Measurements from ENCODE around the gene OLFML1. TPM values are rescaled to one million over a fixed set of nuclear protein-coding genes. Genes with fewer than 3 reads are reported as not detected.

OLFML1 gene
- total RNA-seq, 2 experiments from 2014 or later, result not detected

GRCh38 chr11:7449211-7449840 is 36.0 kb upstream of the OLFML1 start:
- H2AFZ ChIP-seq (ENCODE audit: low read length), result no peak overlapping the region
- H3K27ac ChIP-seq (ENCODE audit: low read depth, low read length, poor library complexity, severe bottlenecking), result no peak overlapping the region
- intact Hi-C loops (cut with micrococcal nuclease; ENCODE audit: unreplicated experiment), result no loop called here
- no peaks in the 10 kb centered on the region for H3K9me3 ChIP-seq (ENCODE audit: low read length)
- H3K9me2 ChIP-seq (ENCODE audit: insufficient read depth, low read length), result no peaks in the 10 kb centered on the region
- H4K20me1 ChIP-seq (ENCODE audit: insufficient read depth, low read length), result no peaks in the 10 kb centered on the region
- CTCF ChIA-PET (ENCODE audit: unreplicated experiment), result no interaction called here
- H3K79me2 ChIP-seq (ENCODE audit: insufficient read depth, low read depth, low read length), result no peaks in the 10 kb centered on the region
- H3K36me3 ChIP-seq (ENCODE audit: insufficient read depth, low read length), result no peaks in the 10 kb centered on the region
- DNase-seq (ENCODE audit: low spot score), result no peak
- no TSS peak for BruUV-seq (replicated peaks)
- TF ChIP-seq EZH2phosphoT487 (IDR thresholded peaks at IDR 0.05; ENCODE audit: borderline replicate concordance, low read depth, low read length) (no peak), CTCF (conservative IDR thresholded peaks at IDR 0.05; ENCODE audit: low read length) (no peak)
- no peak overlapping the region for H3K4me3 ChIP-seq (ENCODE audit: low read depth, low read length, poor library complexity, severe bottlenecking)
- H3K4me1 ChIP-seq (ENCODE audit: insufficient read depth, low read length, poor library complexity, severe bottlenecking), result peaks cover 7% of the 10 kb centered on the region
- H3K4me2 ChIP-seq (ENCODE audit: low read length), result no peak overlapping the region
- POLR2A ChIA-PET, result interaction anchor here (2.0 to 2.1 kb wide), 2 partner anchors 11 to 13 kb away, joined by 7 read pairs; no protein-coding TSS in a partner anchor

- BruUV-seq (replicated peaks), result no TSS peak
Measured at GRCh38 chr11:7449841-7450214, 35.5 kb upstream of the OLFML1 start.

More at GRCh38 chr11:7449841-7450214, 35.5 kb upstream of the OLFML1 start:
- H4K20me1 ChIP-seq (ENCODE audit: insufficient read depth, low read length), result no peaks in the 10 kb centered on the region
- intact Hi-C loops (cut with micrococcal nuclease; ENCODE audit: unreplicated experiment), result no loop called here
- H2AFZ ChIP-seq (ENCODE audit: low read length), result no peak overlapping the region
- no peak overlapping the region for H3K27ac ChIP-seq (ENCODE audit: low read depth, low read length, poor library complexity, severe bottlenecking)
- H3K4me2 ChIP-seq (ENCODE audit: low read length), result no peak overlapping the region
- H3K4me3 ChIP-seq (ENCODE audit: low read depth, low read length, poor library complexity, severe bottlenecking), result no peak overlapping the region
- no peaks in the 10 kb centered on the region for H3K36me3 ChIP-seq (ENCODE audit: insufficient read depth, low read length)
- ChIA-PET POLR2A (interaction anchor here (0.9 to 2.1 kb wide), 3 partner anchors 9 to 13 kb away, joined by 3 to 7 read pairs (median 7); no protein-coding TSS in a partner anchor), CTCF (ENCODE audit: unreplicated experiment) (no interaction called here)
- H3K79me2 ChIP-seq (ENCODE audit: insufficient read depth, low read depth, low read length), result no peaks in the 10 kb centered on the region
- H3K9me2 ChIP-seq (ENCODE audit: insufficient read depth, low read length), result no peaks in the 10 kb centered on the region
- H3K9me3 ChIP-seq (ENCODE audit: low read length), result no peaks in the 10 kb centered on the region
- H3K4me1 ChIP-seq (ENCODE audit: insufficient read depth, low read length, poor library complexity, severe bottlenecking), result peaks cover 7% of the 10 kb centered on the region
- TF ChIP-seq CTCF (conservative IDR thresholded peaks at IDR 0.05; ENCODE audit: low read length), result no peak
- no peak for TF ChIP-seq EZH2phosphoT487 (IDR thresholded peaks at IDR 0.05; ENCODE audit: borderline replicate concordance, low read depth, low read length)
- no peak for DNase-seq (ENCODE audit: low spot score)
